Activated CD4-positive, CD25-positive, alpha-beta regulatory T cell (primary cell): ENCODE results near the gene ORMDL2.
"Not testable (repeated sequence)": the region's sequence is repeated elsewhere in the genome, so short reads cannot be mapped to it uniquely, and the experiment has no call there.

Experiments used
- DNase-seq, 4 experiments: peaks; one replicate each; lab custom pipeline; 2025; lab: John Stamatoyannopoulos, UW

The ORMDL2 gene

GRCh38 chr12:55861396-55861795 lies 43.6 kb downstream of the ORMDL2 start:
- no peak for DNase-seq

- no peak for DNase-seq
Observed at GRCh38 chr12:55861871-55862270, 44.0 kb downstream of the ORMDL2 start.

GRCh38 chr12:55862286-55862685 lies 44.4 kb downstream of the ORMDL2 start:
- no peak for DNase-seq

- not testable (repeated sequence) for DNase-seq
Observed at GRCh38 chr12:55862931-55863330, 45.1 kb downstream of the ORMDL2 start.

- DNase-seq = no peak
Observed at GRCh38 chr12:55865327-55865726, 47.5 kb downstream of the ORMDL2 start.

GRCh38 chr12:55866454-55867004 lies 48.7 kb downstream of the ORMDL2 start:
- DNase-seq = not testable (repeated sequence)
